ENCODE data around the gene ITPR2.
"Not testable (repeated sequence)": the region's sequence is repeated elsewhere in the genome, so short reads cannot be mapped to it uniquely, and the experiment has no call there.

The ITPR2 gene

DNA sequence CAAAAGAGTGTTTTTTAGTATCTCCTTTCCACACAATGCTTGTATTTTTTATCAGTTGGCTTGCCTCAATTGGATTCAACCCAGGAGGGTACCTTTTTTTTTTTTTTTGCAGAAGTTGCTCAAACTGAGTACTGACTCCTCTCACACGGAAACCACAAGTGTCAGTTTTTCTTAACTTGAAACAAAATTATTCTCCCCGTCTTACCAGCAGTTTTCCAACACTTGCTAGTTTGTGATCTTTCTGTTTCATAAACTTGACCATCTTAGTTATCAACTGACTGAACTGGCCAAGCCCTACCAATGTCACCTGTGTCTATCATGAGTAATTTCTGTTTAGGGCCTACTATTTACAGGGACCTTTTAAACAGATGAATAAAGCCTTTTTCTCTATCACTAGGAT is 34.1 kb upstream of the ITPR2 start:
- peaks cover 13% of the 10 kb centered on the region for H3K4me1 ChIP-seq (ENCODE audit: insufficient read depth, low read length)
- no peaks in the 10 kb centered on the region for H3K27me3 ChIP-seq (ENCODE audit: control insufficient read depth in 1 of 2, insufficient read depth in 2 of 2, low read length in 2 of 2)
- H3K27ac ChIP-seq (ENCODE audit: low read depth, low read length): no peak overlapping the region
- H3K9me3 ChIP-seq (ENCODE audit: low read length): no peaks in the 10 kb centered on the region
- no peak overlapping the region for H3K9ac ChIP-seq (ENCODE audit: low read length)
- H3K36me3 ChIP-seq (ENCODE audit: insufficient read depth, low read length): no peaks in the 10 kb centered on the region
- no peak overlapping the region for H3K4me3 ChIP-seq (ENCODE audit: low read depth in 1 of 2, low read length in 2 of 2)

DNA sequence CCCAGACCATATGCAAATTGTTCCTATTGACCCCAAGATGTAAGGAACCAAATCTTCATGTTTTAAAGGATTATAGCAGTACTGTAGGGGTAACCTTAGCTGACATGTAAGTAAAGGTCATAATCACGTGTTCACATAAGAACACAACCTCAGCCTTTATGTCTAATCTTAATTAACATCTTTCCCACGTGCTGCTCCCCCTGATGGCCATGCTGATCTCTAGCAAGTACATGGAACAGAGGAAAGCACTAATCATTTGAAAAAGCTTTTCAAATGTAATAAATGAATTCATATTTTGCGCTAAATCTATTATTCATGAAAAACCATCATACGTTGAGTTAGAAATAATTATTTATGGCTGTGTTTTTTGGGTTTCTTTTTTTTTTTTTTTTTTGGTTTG is 30.5 kb upstream of the ITPR2 start:
- no peaks in the 10 kb centered on the region for H3K36me3 ChIP-seq (ENCODE audit: insufficient read depth, low read length)
- H3K27me3 ChIP-seq (ENCODE audit: control insufficient read depth in 1 of 2, insufficient read depth in 2 of 2, low read length in 2 of 2): no peaks in the 10 kb centered on the region
- H3K9ac ChIP-seq (ENCODE audit: low read length): no peak overlapping the region
- H3K27ac ChIP-seq (ENCODE audit: low read depth, low read length): no peak overlapping the region
- H3K4me1 ChIP-seq (ENCODE audit: insufficient read depth, low read length): no peaks in the 10 kb centered on the region
- no peak overlapping the region for H3K4me3 ChIP-seq (ENCODE audit: low read depth in 1 of 2, low read length in 2 of 2)
- H3K9me3 ChIP-seq (ENCODE audit: low read length): no peaks in the 10 kb centered on the region

DNA sequence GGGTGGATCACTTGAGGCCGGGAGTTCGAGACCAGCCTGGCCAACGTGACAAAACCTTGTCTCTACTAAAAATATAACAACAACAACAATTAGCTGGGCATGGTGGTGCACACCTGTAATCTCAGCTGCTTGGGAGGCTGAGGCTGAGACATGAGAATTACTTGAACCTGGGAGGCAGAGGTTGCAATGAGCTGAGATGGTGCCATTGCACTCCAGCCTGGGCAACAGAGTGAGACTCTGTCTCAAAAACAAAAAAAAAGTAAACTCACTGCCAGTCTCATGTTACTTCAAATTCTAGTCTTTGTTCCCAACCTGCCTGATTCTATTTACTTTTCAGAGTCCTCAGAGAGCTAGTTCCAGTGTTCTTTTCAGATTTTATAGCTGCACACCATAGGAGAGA is 29.8 kb upstream of the ITPR2 start:
- not testable (repeated sequence) for H3K9ac ChIP-seq (ENCODE audit: low read length); H3K4me1 ChIP-seq (ENCODE audit: insufficient read depth, low read length); H3K4me3 ChIP-seq (ENCODE audit: low read depth in 1 of 2, low read length in 2 of 2); H3K9me3 ChIP-seq (ENCODE audit: low read length); H3K27ac ChIP-seq (ENCODE audit: low read depth, low read length); H3K36me3 ChIP-seq (ENCODE audit: insufficient read depth, low read length); H3K27me3 ChIP-seq (ENCODE audit: control insufficient read depth in 1 of 2, insufficient read depth in 2 of 2, low read length in 2 of 2)

GRCh38 chr12:26861690-26862089 is 28.7 kb upstream of the ITPR2 start:
- H3K27me3 ChIP-seq (ENCODE audit: control insufficient read depth in 1 of 2, insufficient read depth in 2 of 2, low read length in 2 of 2): no peaks in the 10 kb centered on the region
- H3K4me3 ChIP-seq (ENCODE audit: low read depth in 1 of 2, low read length in 2 of 2): no peak overlapping the region
- no peaks in the 10 kb centered on the region for H3K4me1 ChIP-seq (ENCODE audit: insufficient read depth, low read length)
- H3K36me3 ChIP-seq (ENCODE audit: insufficient read depth, low read length): no peaks in the 10 kb centered on the region
- H3K27ac ChIP-seq (ENCODE audit: low read depth, low read length): no peak overlapping the region
- H3K9me3 ChIP-seq (ENCODE audit: low read length): no peaks in the 10 kb centered on the region
- no peak overlapping the region for H3K9ac ChIP-seq (ENCODE audit: low read length)

DNA sequence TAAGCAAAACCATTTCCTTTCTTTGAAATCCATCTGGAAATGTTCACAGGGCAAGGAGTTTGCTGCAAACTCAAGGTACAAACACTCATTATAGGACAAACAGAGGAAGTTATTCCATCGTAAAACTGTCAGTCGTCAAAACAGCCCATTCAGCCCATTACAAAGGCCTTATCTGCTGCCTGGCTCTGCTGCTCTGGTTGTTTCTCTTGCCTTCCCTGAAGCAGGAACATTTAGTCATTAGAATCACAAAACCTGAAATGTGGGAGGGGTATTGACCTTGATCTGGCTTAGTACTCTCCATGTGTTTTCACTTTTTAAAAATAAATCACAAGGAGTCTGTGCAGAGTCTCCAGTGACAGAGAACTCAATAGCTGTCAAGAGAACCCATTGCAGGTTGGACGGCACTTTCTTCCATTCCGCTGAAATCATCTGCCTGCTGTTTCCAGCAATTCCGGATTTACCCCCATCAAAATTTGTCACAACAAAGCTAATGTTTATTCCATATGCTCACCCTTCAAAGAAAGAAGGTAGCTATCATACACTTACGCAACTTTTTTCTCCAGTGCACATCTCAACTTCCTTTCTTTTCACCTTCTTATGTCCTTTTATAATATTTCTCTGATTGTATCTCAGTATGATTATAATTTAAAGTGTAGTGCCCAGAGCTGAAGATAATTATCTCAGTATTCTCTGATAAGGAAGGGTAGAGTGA is 24.6 kb upstream of the ITPR2 start:
- H3K4me3 ChIP-seq (ENCODE audit: low read depth in 1 of 2, low read length in 2 of 2): no peak overlapping the region
- no peak overlapping the region for H3K27ac ChIP-seq (ENCODE audit: low read depth, low read length)
- H3K9ac ChIP-seq (ENCODE audit: low read length): no peak overlapping the region
- H3K9me3 ChIP-seq (ENCODE audit: low read length): no peaks in the 10 kb centered on the region
- H3K27me3 ChIP-seq (ENCODE audit: control insufficient read depth in 1 of 2, insufficient read depth in 2 of 2, low read length in 2 of 2): no peaks in the 10 kb centered on the region
- no peaks in the 10 kb centered on the region for H3K36me3 ChIP-seq (ENCODE audit: insufficient read depth, low read length)
- no peaks in the 10 kb centered on the region for H3K4me1 ChIP-seq (ENCODE audit: insufficient read depth, low read length)

DNA sequence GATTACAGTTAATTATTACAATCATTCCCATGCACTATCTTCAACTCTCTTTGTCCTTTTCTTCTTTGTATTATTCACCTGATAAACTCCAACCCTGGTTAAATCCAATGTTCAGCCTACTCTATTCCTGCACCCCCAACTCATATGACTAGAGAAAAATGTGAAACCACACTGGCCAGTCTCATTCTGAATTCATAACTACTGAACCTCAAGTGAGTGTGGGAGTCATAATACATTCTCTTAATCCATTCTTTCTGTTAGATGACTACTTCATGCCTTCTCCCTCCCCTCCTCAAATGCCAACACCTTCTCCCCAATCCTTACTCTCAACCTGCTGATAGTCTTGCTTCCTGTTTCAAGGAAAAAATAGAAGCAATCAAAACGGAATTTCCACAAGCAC is 22.3 kb upstream of the ITPR2 start:
- no peaks in the 10 kb centered on the region for H3K9me3 ChIP-seq (ENCODE audit: low read length)
- H3K4me1 ChIP-seq (ENCODE audit: insufficient read depth, low read length): no peaks in the 10 kb centered on the region
- H3K36me3 ChIP-seq (ENCODE audit: insufficient read depth, low read length): no peaks in the 10 kb centered on the region
- H3K9ac ChIP-seq (ENCODE audit: low read length): no peak overlapping the region
- no peaks in the 10 kb centered on the region for H3K27me3 ChIP-seq (ENCODE audit: control insufficient read depth in 1 of 2, insufficient read depth in 2 of 2, low read length in 2 of 2)
- H3K4me3 ChIP-seq (ENCODE audit: low read depth in 1 of 2, low read length in 2 of 2): no peak overlapping the region
- no peak overlapping the region for H3K27ac ChIP-seq (ENCODE audit: low read depth, low read length)

GRCh38 chr12:26854031-26854390 is 21.0 kb upstream of the ITPR2 start:
- H3K4me1 ChIP-seq (ENCODE audit: insufficient read depth, low read length): no peaks in the 10 kb centered on the region
- H3K27me3 ChIP-seq (ENCODE audit: control insufficient read depth in 1 of 2, insufficient read depth in 2 of 2, low read length in 2 of 2): no peaks in the 10 kb centered on the region
- no peak overlapping the region for H3K27ac ChIP-seq (ENCODE audit: low read depth, low read length)
- H3K4me3 ChIP-seq (ENCODE audit: low read depth in 1 of 2, low read length in 2 of 2): no peak overlapping the region
- no peak overlapping the region for H3K9ac ChIP-seq (ENCODE audit: low read length)
- no peaks in the 10 kb centered on the region for H3K9me3 ChIP-seq (ENCODE audit: low read length)
- H3K36me3 ChIP-seq (ENCODE audit: insufficient read depth, low read length): no peaks in the 10 kb centered on the region

DNA sequence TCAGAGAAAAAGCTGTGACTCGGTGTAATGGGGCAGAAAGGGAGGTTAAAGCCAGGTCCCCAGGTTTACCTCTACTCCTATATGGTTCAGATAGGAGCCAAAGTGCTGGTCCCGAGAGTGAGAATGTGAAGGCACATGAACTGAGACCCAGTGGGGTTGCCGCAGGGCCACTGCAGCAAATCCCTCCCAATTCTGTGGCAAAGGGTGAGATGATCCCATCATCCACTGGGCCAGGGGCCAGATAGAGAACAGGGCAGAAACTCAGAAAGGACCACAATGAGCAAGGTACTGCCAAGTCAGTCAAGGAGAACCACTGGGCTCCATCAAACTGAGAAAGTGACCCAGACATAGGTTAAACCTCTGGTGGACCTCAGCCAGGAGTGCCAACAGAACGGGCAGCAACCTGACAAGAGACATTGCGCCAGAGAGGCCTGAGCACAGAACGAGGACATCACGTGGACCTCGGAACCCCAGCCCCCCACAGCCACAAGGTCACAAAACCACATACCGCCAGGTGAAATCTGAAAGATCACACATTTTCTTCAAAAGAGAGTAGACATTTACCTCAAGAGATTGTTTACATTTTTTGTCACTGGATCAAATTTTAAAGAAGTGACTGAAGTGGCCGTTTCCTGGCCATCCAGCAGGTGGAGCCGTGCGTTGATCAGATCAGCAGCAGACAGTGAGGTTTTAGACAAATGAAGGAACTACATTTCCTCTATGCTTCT is 20.5 kb upstream of the ITPR2 start:
- Histone ChIP-seq H3K27me3 (ENCODE audit: control insufficient read depth in 1 of 2, insufficient read depth in 2 of 2, low read length in 2 of 2) (no peaks in the 10 kb centered on the region), H3K9me3 (ENCODE audit: low read length) (no peaks in the 10 kb centered on the region), H3K4me3 (ENCODE audit: low read depth in 1 of 2, low read length in 2 of 2) (no peak overlapping the region), H3K9ac (ENCODE audit: low read length) (no peak overlapping the region), H3K4me1 (ENCODE audit: insufficient read depth, low read length) (no peaks in the 10 kb centered on the region), H3K27ac (ENCODE audit: low read depth, low read length) (no peak overlapping the region), H3K36me3 (ENCODE audit: insufficient read depth, low read length) (no peaks in the 10 kb centered on the region)

DNA sequence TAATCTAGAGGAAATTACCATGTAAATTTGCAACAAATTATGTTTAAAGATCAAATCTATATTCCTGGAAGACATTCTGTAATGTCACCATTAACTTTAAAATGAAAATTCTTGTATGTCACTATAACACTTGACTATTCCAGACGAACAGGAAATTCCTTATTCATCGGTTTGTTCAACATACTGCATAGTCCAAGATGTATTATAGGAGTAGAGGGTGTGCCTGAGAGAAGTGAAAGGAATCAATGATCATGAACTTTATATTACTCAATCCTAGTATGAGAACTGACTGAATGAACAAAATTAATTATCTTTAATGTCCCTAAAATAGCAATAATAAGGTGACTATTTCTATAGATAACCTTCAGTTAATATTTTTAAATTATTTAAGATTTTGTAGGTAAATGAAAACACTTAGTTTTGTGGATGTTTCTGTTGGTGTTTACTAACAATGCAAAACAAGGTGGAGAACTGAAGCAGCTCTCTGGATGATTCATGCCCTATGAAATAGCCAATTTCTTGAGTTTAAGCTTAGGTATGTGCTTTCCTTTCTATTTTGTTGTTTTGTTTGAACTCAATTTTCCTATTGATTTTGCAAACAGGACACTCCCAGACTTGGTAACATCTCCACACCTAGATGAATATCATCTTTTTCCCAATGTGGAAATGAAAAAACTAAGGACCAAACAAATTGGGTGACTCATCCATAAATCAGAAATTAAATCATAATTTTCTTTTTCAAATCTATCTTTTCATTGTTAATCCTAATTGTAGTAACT is 18.2 kb upstream of the ITPR2 start:
- no peak overlapping the region for H3K4me3 ChIP-seq (ENCODE audit: low read depth in 1 of 2, low read length in 2 of 2)
- no peak overlapping the region for H3K27ac ChIP-seq (ENCODE audit: low read depth, low read length)
- H3K27me3 ChIP-seq (ENCODE audit: control insufficient read depth in 1 of 2, insufficient read depth in 2 of 2, low read length in 2 of 2): no peaks in the 10 kb centered on the region
- no peaks in the 10 kb centered on the region for H3K4me1 ChIP-seq (ENCODE audit: insufficient read depth, low read length)
- H3K9ac ChIP-seq (ENCODE audit: low read length): no peak overlapping the region
- H3K9me3 ChIP-seq (ENCODE audit: low read length): no peaks in the 10 kb centered on the region
- H3K36me3 ChIP-seq (ENCODE audit: insufficient read depth, low read length): no peaks in the 10 kb centered on the region

- H3K27me3 ChIP-seq (ENCODE audit: control insufficient read depth in 1 of 2, insufficient read depth in 2 of 2, low read length in 2 of 2): no peaks in the 10 kb centered on the region
- H3K4me1 ChIP-seq (ENCODE audit: insufficient read depth, low read length): no peaks in the 10 kb centered on the region
- no peak overlapping the region for H3K27ac ChIP-seq (ENCODE audit: low read depth, low read length)
- no peak overlapping the region for H3K9ac ChIP-seq (ENCODE audit: low read length)
- no peaks in the 10 kb centered on the region for H3K36me3 ChIP-seq (ENCODE audit: insufficient read depth, low read length)
- H3K9me3 ChIP-seq (ENCODE audit: low read length): no peaks in the 10 kb centered on the region
- no peak overlapping the region for H3K4me3 ChIP-seq (ENCODE audit: low read depth in 1 of 2, low read length in 2 of 2)
These were observed 15.3 kb upstream of the ITPR2 start for GRCh38 chr12:26848156-26848825.

DNA sequence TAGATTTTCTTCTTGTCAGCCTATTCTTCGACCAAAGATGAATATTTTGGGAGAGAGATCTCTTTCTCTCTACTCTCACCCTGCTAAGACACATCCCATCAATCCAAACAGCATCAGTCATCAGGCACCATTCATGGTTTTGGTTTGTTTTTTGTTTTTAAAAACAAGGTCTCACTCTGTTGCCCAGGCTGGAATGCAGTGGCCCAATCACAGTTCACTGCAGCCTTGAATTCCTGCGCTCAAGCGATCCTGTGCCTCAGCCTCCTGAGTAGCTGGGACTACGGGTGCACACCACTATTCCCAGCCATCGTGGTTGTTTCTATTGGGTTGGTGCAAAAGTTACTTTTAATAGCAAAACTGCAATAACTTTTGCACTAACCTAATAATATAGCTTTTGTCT is 14.4 kb upstream of the ITPR2 start:
- no peak overlapping the region for H3K27ac ChIP-seq (ENCODE audit: low read depth, low read length)
- no peaks in the 10 kb centered on the region for H3K36me3 ChIP-seq (ENCODE audit: insufficient read depth, low read length)
- no peaks in the 10 kb centered on the region for H3K4me1 ChIP-seq (ENCODE audit: insufficient read depth, low read length)
- no peaks in the 10 kb centered on the region for H3K9me3 ChIP-seq (ENCODE audit: low read length)
- H3K4me3 ChIP-seq (ENCODE audit: low read depth in 1 of 2, low read length in 2 of 2): no peak overlapping the region
- no peak overlapping the region for H3K9ac ChIP-seq (ENCODE audit: low read length)
- no peaks in the 10 kb centered on the region for H3K27me3 ChIP-seq (ENCODE audit: control insufficient read depth in 1 of 2, insufficient read depth in 2 of 2, low read length in 2 of 2)
